WERI-Rb-1 (cell line): ENCODE data around the gene PRSS2.

Source experiments
- DNase-seq: peaks from one replicate; pipeline ENCODE4 v3.0.0-alpha.2; 2020
- H3K27ac ChIP-seq: fragments of 250-450 bp; sonication (Bioruptor Pico); 2 replicates; pipeline ENCODE4 v1.5.1; 2020; ENCODE audit warnings: mild to moderate bottlenecking, moderate library complexity
- H3K27me3 ChIP-seq: fragments of 250-450 bp; sonication (Bioruptor Pico); 2 replicates; pipeline ENCODE4 v1.5.1; 2021; ENCODE audit warnings: mild to moderate bottlenecking, low read depth, moderate library complexity; ENCODE audit not compliant: insufficient read depth, severe bottlenecking
- H3K36me3 ChIP-seq: fragments of 250-450 bp; sonication (Bioruptor Pico); 2 replicates; pipeline ENCODE4 v1.5.1; 2020; ENCODE audit warnings: mild to moderate bottlenecking, moderate library complexity
- H3K4me3 ChIP-seq: 2 replicates; pipeline ENCODE4 v1.5.1; 2011; ENCODE audit warnings: low read depth, mild to moderate bottlenecking, control low read depth, low read length
- H3K9me3 ChIP-seq: fragments of 250-450 bp; sonication (Bioruptor Pico); 2 replicates; pipeline ENCODE4 v1.5.1; 2021; ENCODE audit warnings: mild to moderate bottlenecking, moderate library complexity; ENCODE audit not compliant: severe bottlenecking
- CTCF ChIP-seq: IDR thresholded peaks from 2 replicates; pipeline ENCODE4 v1.5.1; 2011; ENCODE audit warnings: low read depth, mild to moderate bottlenecking, control low read depth, inconsistent platforms, low read length

Gene PRSS2

GRCh38 chr7:142790056-142790455 is 19.3 kb downstream of the PRSS2 start:
- no peak overlapping the region for H3K4me3 ChIP-seq
- no peaks in the 10 kb centered on the region for H3K27me3 ChIP-seq
- DNase-seq, result no peak
- H3K27ac ChIP-seq, result no peak overlapping the region
- H3K9me3 ChIP-seq, result no peaks in the 10 kb centered on the region
- no peak for TF ChIP-seq CTCF
- H3K36me3 ChIP-seq, result no peaks in the 10 kb centered on the region

- Histone ChIP-seq H3K36me3 (no peaks in the 10 kb centered on the region), H3K9me3 (no peaks in the 10 kb centered on the region), H3K27me3 (no peaks in the 10 kb centered on the region), H3K4me3 (no peak overlapping the region), H3K27ac (no peak overlapping the region)
- DNase-seq, result no peak
- no peak for TF ChIP-seq CTCF
Measured at GRCh38 chr7:142790555-142790954, 19.8 kb downstream of the PRSS2 start.

GRCh38 chr7:142791502-142791901 is 20.7 kb downstream of the PRSS2 start:
- DNase-seq, result no peak

GRCh38 chr7:142792129-142792528 is 21.4 kb downstream of the PRSS2 start:
- no peak for DNase-seq
- Histone ChIP-seq H3K27me3 (no peaks in the 10 kb centered on the region), H3K9me3 (no peaks in the 10 kb centered on the region), H3K27ac (no peak overlapping the region), H3K36me3 (no peaks in the 10 kb centered on the region), H3K4me3 (no peak overlapping the region)
- no peak for TF ChIP-seq CTCF

More at GRCh38 chr7:142791502-142791901, 20.7 kb downstream of the PRSS2 start:
- Histone ChIP-seq H3K4me3 (no peak overlapping the region), H3K27ac (no peak overlapping the region), H3K36me3 (no peaks in the 10 kb centered on the region), H3K27me3 (no peaks in the 10 kb centered on the region), H3K9me3 (no peaks in the 10 kb centered on the region)
- no peak for TF ChIP-seq CTCF

GRCh38 chr7:142792593-142792992 is 21.8 kb downstream of the PRSS2 start:
- H3K4me3 ChIP-seq, result no peak overlapping the region
- no peak for TF ChIP-seq CTCF
- no peaks in the 10 kb centered on the region for H3K27me3 ChIP-seq
- H3K36me3 ChIP-seq, result no peaks in the 10 kb centered on the region
- no peak overlapping the region for H3K27ac ChIP-seq
- H3K9me3 ChIP-seq, result no peaks in the 10 kb centered on the region
- no peak for DNase-seq

- no peaks in the 10 kb centered on the region for H3K27me3 ChIP-seq
- no peak for TF ChIP-seq CTCF
Measured at GRCh38 chr7:142793156-142793555, 22.4 kb downstream of the PRSS2 start.

More at GRCh38 chr7:142793156-142793555, 22.4 kb downstream of the PRSS2 start:
- Histone ChIP-seq H3K27ac (no peak overlapping the region), H3K36me3 (no peaks in the 10 kb centered on the region), H3K4me3 (no peak overlapping the region), H3K9me3 (no peaks in the 10 kb centered on the region)
- DNase-seq, result no peak
